GM12878 (cell line): Measurements from ENCODE around the gene OTX2. TPM values are rescaled to one million over a fixed set of nuclear protein-coding genes. Genes with fewer than 3 reads are reported as not detected.

ENCODE experiments used
- ATAC-seq: fragments of 200-7000 bp; cut with Tn5 transposase; 3 replicates; pipeline ENCODE4 v1.9.1; 2020; ENCODE audit warnings: mild to moderate bottlenecking, moderate library complexity
- BruUV-seq: library from RNA; stranded (reverse); fragments of 400-500 nt; replicated peaks from 2 replicates; lab custom pipeline; 2021; lab: Mats Ljungman, UMichigan
- CTCF ChIA-PET: fragments of 300-600 bp; sonication (Branson Sonifier 250); formaldehyde crosslinking; extraction: SDS; loops from one replicate; lab custom pipeline; 2021; ENCODE audit warnings: inconsistent platforms; lab: Yijun Ruan, JAX
- POLR2A ChIA-PET: fragments of 350-600 bp; formaldehyde crosslinking; extraction: SDS; loops from one replicate; lab custom pipeline; 2021; ENCODE audit warnings: inconsistent platforms; lab: Charles Lee
- RAD21 ChIA-PET: fragments of 300-600 bp; sonication (Branson Sonifier 250); formaldehyde crosslinking; loops from one replicate; lab custom pipeline; 2023; ENCODE audit warnings: antibody characterized with exemption; ENCODE audit not compliant: unreplicated experiment; lab: Charles Lee
- SMC1A ChIA-PET: fragments of 300-600 bp; sonication (Branson Sonifier 250); formaldehyde crosslinking; loops from one replicate; lab custom pipeline; 2023; ENCODE audit not compliant: unreplicated experiment, uncharacterized antibody; lab: Charles Lee
- DNase-seq: peaks from one replicate; pipeline ENCODE4 v3.0.0-alpha.2; 2011; ENCODE audit warnings: low read depth, low spot score
- FAIRE-seq: peaks from 3 replicates; lab custom pipeline; 2011; peaks lifted over from hg19 to GRCh38; lab: Jason Lieb, UNC
- H2AFZ ChIP-seq: 2 replicates; pipeline ENCODE4 v1.6.0; 2011; ENCODE audit warnings: low read depth, low read length, control low read depth; ENCODE audit not compliant: control insufficient read depth
- H3K27ac ChIP-seq: 2 replicates; pipeline ENCODE4 v1.5.1; 2011; ENCODE audit warnings: control low read depth; ENCODE audit not compliant: control insufficient read depth, insufficient read depth
- H3K27me3 ChIP-seq, 2 experiments: replicated peaks in 1 of 2; 2 replicates each; pipeline versions ENCODE4 v1.6.0 to v1.6.1; 2011; ENCODE audit warnings: low read length in 1 of 2; ENCODE audit not compliant: control insufficient read depth in 2 of 2, insufficient read depth in 2 of 2
- H3K36me3 ChIP-seq, 2 experiments: 2 replicates each; pipeline ENCODE4 v1.5.1; 2011; ENCODE audit warnings: low read length in 1 of 2; ENCODE audit not compliant: control insufficient read depth in 2 of 2, insufficient read depth in 2 of 2
- H3K4me1 ChIP-seq: 2 replicates; pipeline ENCODE4 v1.6.1; 2011; ENCODE audit warnings: mild to moderate bottlenecking, low read length, moderate library complexity, mixed read lengths; ENCODE audit not compliant: control insufficient read depth, insufficient read depth
- H3K4me2 ChIP-seq: 2 replicates; pipeline ENCODE4 v1.6.0; 2011; ENCODE audit warnings: control low read depth; ENCODE audit not compliant: control insufficient read depth, insufficient read depth
- H3K4me3 ChIP-seq: fragments of 200-600 bp; sonication (generic); 2 replicates; pipeline ENCODE4 v1.5.1; 2016
- H3K79me2 ChIP-seq: 2 replicates; pipeline ENCODE4 v1.6.0; 2011; ENCODE audit warnings: low read length; ENCODE audit not compliant: control insufficient read depth, insufficient read depth
- H3K9ac ChIP-seq: 2 replicates; pipeline ENCODE4 v1.8.0; 2011; ENCODE audit warnings: low read length, control low read depth, mixed read lengths; ENCODE audit not compliant: control insufficient read depth, insufficient read depth
- H3K9me3 ChIP-seq: replicated peaks from 3 replicates; pipeline ENCODE4 v1.5.1; 2011; ENCODE audit warnings: mild to moderate bottlenecking, low read length; ENCODE audit not compliant: control insufficient read depth, insufficient read depth
- H4K20me1 ChIP-seq: 2 replicates; pipeline ENCODE4 v1.6.0; 2011; ENCODE audit not compliant: control insufficient read depth, insufficient read depth
- ELK1 ChIP-seq: IDR thresholded peaks from 2 replicates; pipeline ENCODE4 v1.6.1; 2012; ENCODE audit warnings: low read depth, low read length, improper control_type of control experiment
- FOS ChIP-seq: IDR thresholded peaks from 3 replicates; pipeline ENCODE4 v1.6.1; 2011; ENCODE audit warnings: borderline replicate concordance; ENCODE audit not compliant: insufficient read length; ENCODE audit errors: extremely low read depth
- HDAC2 ChIP-seq: fragments of 200-600 bp; sonication (generic); IDR thresholded peaks from 2 replicates; pipeline ENCODE4 v1.6.1; 2017
- HSF1 ChIP-seq: fragments of 150-350 bp; IDR thresholded peaks from 2 replicates; pipeline ENCODE4 v1.6.1; 2014; ENCODE audit warnings: mild to moderate bottlenecking, low read depth, low read length
- KDM1A ChIP-seq: fragments of 200-600 bp; sonication (generic); IDR thresholded peaks from 2 replicates; pipeline ENCODE4 v1.6.1; 2016; ENCODE audit warnings: borderline replicate concordance
- LARP7 ChIP-seq: fragments of 450-650 bp; IDR thresholded peaks from 2 replicates; pipeline ENCODE4 v1.6.1; 2017; ENCODE audit warnings: mild to moderate bottlenecking
- PML ChIP-seq: IDR thresholded peaks from 2 replicates; pipeline ENCODE4 v1.6.1; 2012; ENCODE audit warnings: low read length, inconsistent platforms
- POLR2AphosphoS2 ChIP-seq: IDR thresholded peaks from 2 replicates; pipeline ENCODE4 v1.6.1; 2011; ENCODE audit warnings: low read depth, mild to moderate bottlenecking, low read length, improper control_type of control experiment, moderate library complexity
- REST ChIP-seq: IDR thresholded peaks from 2 replicates; pipeline ENCODE4 v1.6.1; 2012; ENCODE audit warnings: mild to moderate bottlenecking, low read depth, low read length
- SMC3 ChIP-seq: IDR thresholded peaks from 2 replicates; pipeline ENCODE4 v1.6.1; 2011; ENCODE audit warnings: low read length, improper control_type of control experiment, borderline replicate concordance
- ZNF592 ChIP-seq: fragments of 450-650 bp; IDR thresholded peaks from 2 replicates; pipeline ENCODE4 v1.6.1; 2017; ENCODE audit warnings: mild to moderate bottlenecking, moderate library complexity
- WGBS: methylation state at CpG from one replicate; pipeline ENCODE4 v1.1.6; 2016; ENCODE audit warnings: low lambda C conversion rate; ENCODE audit not compliant: insufficient replicate concordance, insufficient coverage; ENCODE audit errors: missing lambda C conversion rate; 5-methylcytosine and 5-hydroxymethylcytosine counted together
- in situ Hi-C: fragments of 300-500 bp; cut with MboI; formaldehyde crosslinking; loops from 9 replicates; pipeline ENCODE4 v1.14.3; 2018; ENCODE audit warnings: mixed read lengths
- intact Hi-C: fragments of 100-400 bp; cut with micrococcal nuclease; formaldehyde crosslinking; loops from one replicate; pipeline ENCODE4 v1.14.2; 2022; ENCODE audit not compliant: unreplicated experiment
- polyA plus RNA-seq, 11 experiments: library from polyadenylated mRNA; depleted of rRNA in 4 of 11; unstranded in 6 of 11; stranded (reverse) in 5 of 11; fragments of >200 nt; fragmentation: Nextera tagmentation in 4 of 11; fragmentation: Illumina TruSeq in 1 of 11; extraction: Ambion mirVana in 4 of 11; extraction: Trizol in 1 of 11; gene quantifications; 1 replicate in 1 of 11; 2 replicates in 10 of 11; pipeline versions ENCODE4 v1.2.1 to v1.2.3, GENCODE V29; 2011 to 2016; ENCODE audit warnings: inconsistent platforms in 2 of 11, missing spikeins in 2 of 11, low read depth in 1 of 11
- total RNA-seq, 4 experiments: library from RNA; depleted of rRNA in 3 of 4; stranded (reverse); fragments of >200 nt in 3 of 4; fragmentation: Illumina TruSeq in 1 of 4; extraction: Trizol in 1 of 4; gene quantifications; 2 replicates each; pipeline versions ENCODE4 v1.2.1 to v1.2.3, GENCODE V29; 2013 to 2021

Gene OTX2
- total and polyA plus RNA-seq, 10 of the 15 experiments (the other 5 are each of a cell fraction or from before 2014, with no cell fraction given): not detected

GRCh38 chr14:56814519-56814959, 4.3 kb upstream of the OTX2 start:
- Histone ChIP-seq H2AFZ (no peak overlapping the region), H3K4me1 (no peaks in the 10 kb centered on the region), H3K27ac (no peak overlapping the region), H3K9ac (no peak overlapping the region), H3K9me3 (no peaks in the 10 kb centered on the region; the same call in 2 of the 3 replicates), H3K4me2 (no peak overlapping the region), H3K36me3 (no peaks in the 10 kb centered on the region), H3K79me2 (no peaks in the 10 kb centered on the region), H3K27me3 (peaks cover 7 to 26% of the 10 kb centered on the region in 2 experiments), H4K20me1 (no peaks in the 10 kb centered on the region), H3K4me3 (no peak overlapping the region)
- BruUV-seq: no TSS peak
- WGBS: 16% methylated on average over 7 of the region's 7 CpGs
- in situ Hi-C loops (no loop called here), intact Hi-C loops (no loop called here)
- ChIA-PET RAD21 (no interaction called here), SMC1A (no interaction called here), CTCF (interaction anchor here (0.6 kb wide), 2 partner anchors 61 to 168 kb away, joined by 3 read pairs; no protein-coding TSS in a partner anchor), POLR2A (interaction anchor here (0.5 kb wide), 1 partner anchor 51 kb away, joined by 4 read pairs; no protein-coding TSS in a partner anchor)
- FAIRE-seq (no peak), ATAC-seq (no peak), DNase-seq (no peak)
- TF ChIP-seq LARP7 (no peak), POLR2AphosphoS2 (no peak), ELK1 (no peak), HDAC2 (no peak), KDM1A (no peak), REST (no peak), HSF1 (no peak), ZNF592 (no peak), FOS (no peak), PML (no peak), SMC3 (no peak)
